GM12872 (cell line): ENCODE data around the gene WBP2.

ENCODE experiments used
- CTCF ChIP-seq: IDR thresholded peaks from 3 replicates; pipeline ENCODE4 v1.5.1; 2011; ENCODE audit warnings: low read depth, mild to moderate bottlenecking, low read length, moderate library complexity; ENCODE audit not compliant: insufficient read depth

Gene WBP2

GRCh38 chr17:75817571-75817970 is 37.6 kb downstream of the WBP2 start:
- TF ChIP-seq CTCF = no peak

GRCh38 chr17:75816693-75817092 is 38.4 kb downstream of the WBP2 start:
- TF ChIP-seq CTCF = no peak

- TF ChIP-seq CTCF = no peak
Observed at GRCh38 chr17:75815399-75815798, 39.7 kb downstream of the WBP2 start.

- no peak for TF ChIP-seq CTCF
Observed at GRCh38 chr17:75814900-75815373, 40.2 kb downstream of the WBP2 start.

GRCh38 chr17:75814021-75814395 is 41.1 kb downstream of the WBP2 start:
- no peak for TF ChIP-seq CTCF

GRCh38 chr17:75813081-75814020 is 41.8 kb downstream of the WBP2 start:
- no peak for TF ChIP-seq CTCF

- no peak for TF ChIP-seq CTCF
Observed at GRCh38 chr17:75812096-75813013, 42.8 kb downstream of the WBP2 start.
